HEK293T (cell line): ENCODE results near the gene SNAPC5.

Source experiments
- CTCF ChIA-PET: fragments of 350-600 bp; formaldehyde crosslinking; extraction: SDS; loops from one replicate; lab custom pipeline; 2021; ENCODE audit warnings: antibody characterized with exemption, inconsistent platforms; lab: Yijun Ruan, JAX
- POLR2A ChIA-PET: fragments of 350-600 bp; formaldehyde crosslinking; extraction: SDS; loops from one replicate; lab custom pipeline; 2020; ENCODE audit warnings: antibody characterized with exemption, inconsistent platforms; lab: Yijun Ruan, JAX
- DNase-seq: peaks from one replicate; pipeline ENCODE4 v3.0.0; 2012; ENCODE audit warnings: mixed read lengths; ENCODE audit errors: extremely low spot score
- LEF1 ChIP-seq: fragments of 450-650 bp; IDR thresholded peaks from 2 replicates; pipeline ENCODE4 v1.6.1; 2017; ENCODE audit warnings: mild to moderate bottlenecking, borderline replicate concordance
- SP1 ChIP-seq: fragments of 450-650 bp; IDR thresholded peaks from 2 replicates; pipeline ENCODE4 v1.6.1; 2017
- ZNF384 ChIP-seq: fragments of 450-650 bp; IDR thresholded peaks from 2 replicates; pipeline ENCODE4 v1.6.1; 2016

Gene SNAPC5

GRCh38 chr15:66452420-66452819 lies 45.1 kb downstream of the SNAPC5 start:
- DNase-seq = no peak
- CTCF ChIA-PET = no interaction called here
- POLR2A ChIA-PET = no interaction called here

More at GRCh38 chr15:66452420-66452819, 45.1 kb downstream of the SNAPC5 start:
- TF ChIP-seq ZNF384 = no peak
- TF ChIP-seq SP1 = no peak
- TF ChIP-seq LEF1 = no peak
